ENCODE data around the gene FIBIN.
"Not testable (repeated sequence)": the region's sequence is repeated elsewhere in the genome, so short reads cannot be mapped to it uniquely, and the experiment has no call there.

FIBIN gene

DNA sequence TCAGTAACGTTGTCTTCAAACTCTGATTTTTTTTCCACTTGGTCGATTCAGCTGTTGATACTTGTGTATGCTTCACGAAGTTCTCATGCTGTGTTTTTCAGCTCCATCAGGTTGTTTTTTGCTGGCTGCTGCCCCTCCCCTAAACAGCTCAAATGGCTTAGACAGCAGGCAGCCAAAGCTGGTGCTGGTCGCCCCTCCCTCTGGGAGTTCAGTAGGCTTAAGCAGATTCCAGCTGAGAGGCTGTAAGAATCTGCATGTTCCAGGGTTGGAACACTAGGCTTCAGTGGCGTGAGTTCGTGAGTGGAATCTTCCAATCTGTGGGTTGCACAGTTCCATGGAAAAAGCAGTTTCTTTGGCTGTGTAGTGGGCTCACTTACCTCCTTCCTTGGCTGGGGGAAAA, 10.3 kb upstream of the FIBIN start:
- DNase-seq: no peak

DNA sequence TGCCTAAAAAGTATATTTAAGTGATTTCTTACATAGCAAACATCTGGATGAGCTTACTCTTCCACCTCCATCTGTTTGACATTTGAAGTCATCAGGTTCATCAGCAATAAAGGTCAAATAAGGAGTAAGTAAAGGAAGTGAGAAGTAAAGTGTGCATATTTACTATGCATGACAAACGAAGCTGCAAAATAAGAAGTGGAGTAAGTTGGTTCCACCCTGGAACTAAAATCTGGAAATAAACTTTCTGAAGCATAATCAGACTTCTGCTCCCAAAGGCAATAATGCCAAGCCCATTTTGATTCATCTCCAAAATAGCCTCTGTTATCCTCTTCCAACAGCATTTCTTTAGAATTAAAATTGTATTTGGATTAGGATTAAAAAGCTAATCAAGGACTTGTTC, 8.4 kb upstream of the FIBIN start:
- DNase-seq: no peak

DNA sequence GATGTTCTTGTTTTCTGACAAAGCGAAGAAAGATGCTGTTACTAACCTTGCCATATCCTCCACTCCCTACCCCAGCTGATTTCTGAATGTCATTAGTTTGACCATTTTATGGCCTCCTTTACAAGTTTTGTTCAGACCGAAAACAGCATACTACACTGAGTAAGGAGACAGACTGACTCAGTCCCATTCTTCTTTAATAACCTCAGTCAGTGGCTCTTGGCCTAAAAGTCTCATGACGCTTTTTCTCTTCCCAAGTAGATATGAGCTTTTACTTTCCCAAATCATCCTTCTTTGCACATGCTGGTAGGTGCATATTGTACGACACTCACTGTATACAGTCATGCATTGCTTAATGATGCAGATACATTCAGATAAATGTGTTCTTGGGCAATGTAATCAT, 8.0 kb upstream of the FIBIN start:
- no peak for DNase-seq

DNA sequence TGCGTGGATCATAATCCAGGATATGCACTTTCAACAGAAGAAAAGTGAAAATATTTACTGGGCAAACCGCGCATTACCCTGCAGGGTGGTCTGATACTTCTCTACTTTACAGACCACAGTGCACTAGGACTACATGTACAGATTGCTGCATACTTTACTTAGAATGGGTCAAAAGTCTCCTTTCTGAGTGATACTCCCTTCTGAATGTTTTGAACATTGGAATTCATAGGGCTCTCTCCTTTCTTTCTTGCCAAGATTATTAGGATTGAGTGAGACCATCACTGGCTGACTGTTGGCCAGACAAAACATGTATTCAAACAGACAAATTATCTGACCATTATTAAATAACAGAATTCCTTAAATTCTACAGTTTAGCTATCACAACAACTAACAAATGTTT, 6.6 kb upstream of the FIBIN start:
- no peak for DNase-seq

DNA sequence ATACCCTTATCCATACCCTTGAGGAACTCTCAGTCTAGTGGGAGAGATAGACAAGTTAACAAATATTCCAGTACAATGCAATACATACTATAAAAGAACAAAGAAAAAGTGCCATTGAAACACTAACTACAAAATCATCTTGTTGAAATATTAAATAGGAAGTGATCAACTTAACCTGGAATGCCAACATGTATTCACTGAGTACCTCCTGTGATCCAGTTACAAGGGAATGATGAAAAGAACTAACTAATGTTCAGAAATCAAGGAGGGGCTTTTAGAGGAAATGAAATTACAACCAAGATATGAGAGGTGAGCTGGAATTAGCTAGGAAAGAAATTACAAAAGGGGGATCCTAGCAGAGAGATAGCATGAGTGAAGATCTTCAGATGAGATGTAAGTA, 6.2 kb upstream of the FIBIN start:
- no peak for DNase-seq

DNA sequence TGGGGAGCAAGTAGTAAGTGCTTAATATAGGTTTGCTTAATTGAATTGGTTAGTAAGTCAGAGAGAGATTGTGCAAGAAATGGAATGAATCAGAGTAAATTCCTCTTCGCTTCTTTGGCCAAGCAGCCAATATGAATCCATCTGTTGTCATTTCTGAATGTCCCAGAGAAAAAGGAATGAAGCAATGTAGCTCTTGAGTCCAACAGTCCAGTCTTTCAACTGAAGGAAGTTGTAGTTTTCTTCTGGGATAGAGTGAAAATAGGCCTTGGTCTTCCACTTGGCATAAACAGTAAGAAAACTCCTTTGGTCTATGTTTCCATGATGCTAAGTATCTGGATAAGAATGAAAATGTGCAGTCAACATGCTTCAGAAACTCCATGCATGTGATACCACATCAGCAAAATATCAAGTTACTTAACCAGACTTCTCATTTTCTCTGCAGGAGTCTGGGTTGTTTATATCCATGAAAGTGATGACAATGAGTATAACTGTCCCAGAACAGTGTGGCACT, 1.8 kb upstream of the FIBIN start:
- no peak for DNase-seq

DNA sequence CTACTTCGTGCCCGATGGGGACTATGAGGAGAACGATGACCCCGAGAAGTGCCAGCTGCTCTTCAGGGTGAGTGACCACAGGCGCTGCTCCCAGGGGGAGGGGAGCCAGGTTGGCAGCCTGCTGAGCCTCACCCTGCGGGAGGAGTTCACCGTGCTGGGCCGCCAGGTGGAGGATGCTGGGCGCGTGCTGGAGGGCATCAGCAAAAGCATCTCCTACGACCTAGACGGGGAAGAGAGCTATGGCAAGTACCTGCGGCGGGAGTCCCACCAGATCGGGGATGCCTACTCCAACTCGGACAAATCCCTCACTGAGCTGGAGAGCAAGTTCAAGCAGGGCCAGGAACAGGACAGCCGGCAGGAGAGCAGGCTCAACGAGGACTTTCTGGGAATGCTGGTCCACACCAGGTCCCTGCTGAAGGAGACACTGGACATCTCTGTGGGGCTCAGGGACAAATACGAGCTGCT, 751 bp downstream of the FIBIN start:
- no peak for DNase-seq

DNA sequence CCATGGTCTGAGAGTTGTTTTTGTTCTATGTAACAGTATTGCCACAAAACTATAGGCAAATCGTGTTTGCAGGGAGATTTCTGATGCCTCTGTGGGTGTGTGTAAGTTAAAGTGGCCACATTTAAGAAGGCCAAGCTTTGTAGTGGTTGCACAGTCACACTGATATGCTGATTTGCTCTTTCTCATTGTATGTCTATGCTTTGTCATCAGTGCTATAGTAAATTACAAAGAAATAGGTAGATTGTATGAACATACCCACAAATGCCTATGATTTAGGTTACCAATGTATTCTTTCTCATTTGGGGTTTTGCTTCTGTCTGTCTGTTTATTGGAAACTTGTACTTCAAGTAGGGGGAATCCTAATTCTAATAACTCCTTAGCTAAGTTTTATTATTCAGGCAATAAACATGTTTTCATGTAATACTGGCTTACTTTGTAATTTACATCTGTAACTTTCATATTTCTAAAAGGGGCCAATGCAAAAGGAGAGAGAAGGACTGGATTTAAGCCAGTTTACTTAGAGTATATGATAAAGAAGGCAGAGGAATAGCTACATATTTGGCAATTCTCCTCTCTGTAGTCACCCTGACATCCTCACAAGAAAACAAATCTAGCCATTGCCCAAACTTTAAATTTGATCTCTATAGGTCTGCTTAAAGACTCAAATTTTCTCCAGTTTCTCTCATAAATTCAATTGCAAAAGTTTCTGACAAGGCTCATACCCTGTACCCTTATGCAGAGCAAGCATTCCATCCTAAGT, 2.0 kb downstream of the FIBIN start:
- DNase-seq: no peak

DNA sequence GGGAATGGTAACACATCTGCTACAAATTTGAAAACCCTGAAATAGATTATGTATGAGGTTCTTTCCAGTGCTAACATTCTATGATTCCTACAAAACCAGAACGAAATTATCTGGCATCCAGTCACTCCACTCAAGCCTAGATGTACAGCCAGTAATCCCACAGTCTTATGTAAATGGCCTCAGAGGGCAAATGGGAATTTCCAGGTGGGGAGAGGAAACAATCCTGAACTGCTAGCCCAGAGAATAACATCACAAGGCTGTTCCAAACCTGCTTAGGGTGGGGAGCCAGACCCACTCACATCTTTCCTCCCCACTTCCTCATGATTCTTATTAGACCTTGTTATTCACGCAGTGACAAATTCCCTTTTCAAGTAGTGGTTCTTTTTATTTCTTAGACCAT, 3.5 kb downstream of the FIBIN start:
- no peak for DNase-seq

DNA sequence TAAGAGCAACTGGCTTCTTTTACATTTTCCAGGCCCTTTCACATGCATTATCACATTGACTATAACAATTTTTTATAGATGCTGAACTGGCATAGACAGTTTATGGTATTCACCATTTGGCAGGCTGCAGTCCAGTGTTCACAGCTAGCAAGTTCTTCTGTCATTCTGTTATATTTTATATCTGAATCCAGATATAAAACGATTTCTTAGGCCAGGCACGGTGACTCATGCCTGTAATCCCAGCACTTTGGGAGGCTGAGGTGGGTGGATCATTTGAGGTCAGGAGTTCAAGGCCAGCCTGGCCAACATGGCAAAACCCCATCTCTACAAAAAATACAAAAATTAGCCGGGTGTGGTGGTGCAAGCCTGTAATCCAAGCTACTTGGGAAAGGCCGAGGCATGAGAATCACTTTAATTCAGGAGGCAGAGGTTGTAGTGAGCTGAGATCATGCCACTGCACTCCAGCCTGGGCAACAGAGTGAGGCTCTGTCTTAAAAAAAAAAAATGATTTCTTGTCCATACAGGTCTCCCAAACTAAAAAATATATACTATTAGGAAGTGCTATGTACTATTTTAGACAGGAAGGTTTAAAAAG, 7.3 kb downstream of the FIBIN start:
- not testable (repeated sequence) for DNase-seq

DNA sequence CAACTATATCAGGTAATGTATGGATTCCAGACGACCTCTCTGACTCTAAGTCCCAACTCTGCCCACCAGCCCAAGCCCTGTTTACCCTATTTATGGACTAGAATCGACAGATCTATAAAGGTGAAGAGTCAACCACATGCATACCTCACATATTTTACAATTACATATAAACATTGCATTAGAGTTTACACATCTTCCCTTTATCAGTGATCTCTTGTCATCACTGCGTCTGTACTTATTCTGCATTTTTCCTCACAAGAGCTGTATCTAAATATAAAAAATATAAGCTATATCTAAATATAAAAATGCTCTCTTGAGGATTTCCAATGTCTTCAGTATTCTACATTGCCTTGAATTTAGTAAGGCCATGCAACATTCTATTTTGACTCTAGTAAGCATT, 8.5 kb downstream of the FIBIN start:
- DNase-seq: no peak

DNA sequence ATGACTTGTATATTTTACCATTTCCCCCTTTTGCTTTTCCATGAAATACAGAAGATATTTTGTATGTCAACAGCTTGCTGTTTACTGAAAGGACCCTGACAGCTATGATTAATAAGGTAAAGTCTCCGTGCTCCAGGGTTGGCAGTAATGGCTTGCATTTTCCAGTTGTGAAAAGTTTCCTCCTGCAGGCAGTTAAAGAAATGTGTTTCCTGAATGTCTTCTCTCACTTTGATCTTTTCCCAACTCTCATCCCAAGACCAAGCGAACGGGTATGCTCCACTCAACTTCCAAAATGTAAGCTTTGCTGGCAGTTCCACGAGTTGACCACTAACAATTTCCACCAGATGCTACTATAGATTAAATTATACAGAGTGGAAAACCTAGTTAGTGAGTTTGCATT, 8.9 kb downstream of the FIBIN start:
- no peak for DNase-seq

DNA sequence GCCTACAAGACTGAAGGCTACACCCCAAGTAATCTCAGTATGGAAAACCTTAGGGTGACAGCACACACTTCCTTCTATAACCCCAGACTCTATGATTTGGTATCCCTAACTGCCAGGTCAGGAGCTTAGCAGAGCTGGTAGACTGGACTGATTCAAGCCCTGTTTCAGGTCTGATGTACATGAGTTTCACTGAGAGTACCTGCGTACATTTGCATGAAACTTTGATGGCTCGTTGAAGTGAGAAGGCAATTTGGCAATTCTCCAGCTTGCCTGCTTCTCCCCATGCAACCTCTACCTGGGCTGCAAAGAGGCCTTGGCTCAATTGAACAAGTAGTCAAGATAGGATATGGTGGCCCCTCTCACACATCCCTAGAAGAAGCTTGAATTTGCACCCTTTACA, 10.2 kb downstream of the FIBIN start:
- DNase-seq: no peak

DNA sequence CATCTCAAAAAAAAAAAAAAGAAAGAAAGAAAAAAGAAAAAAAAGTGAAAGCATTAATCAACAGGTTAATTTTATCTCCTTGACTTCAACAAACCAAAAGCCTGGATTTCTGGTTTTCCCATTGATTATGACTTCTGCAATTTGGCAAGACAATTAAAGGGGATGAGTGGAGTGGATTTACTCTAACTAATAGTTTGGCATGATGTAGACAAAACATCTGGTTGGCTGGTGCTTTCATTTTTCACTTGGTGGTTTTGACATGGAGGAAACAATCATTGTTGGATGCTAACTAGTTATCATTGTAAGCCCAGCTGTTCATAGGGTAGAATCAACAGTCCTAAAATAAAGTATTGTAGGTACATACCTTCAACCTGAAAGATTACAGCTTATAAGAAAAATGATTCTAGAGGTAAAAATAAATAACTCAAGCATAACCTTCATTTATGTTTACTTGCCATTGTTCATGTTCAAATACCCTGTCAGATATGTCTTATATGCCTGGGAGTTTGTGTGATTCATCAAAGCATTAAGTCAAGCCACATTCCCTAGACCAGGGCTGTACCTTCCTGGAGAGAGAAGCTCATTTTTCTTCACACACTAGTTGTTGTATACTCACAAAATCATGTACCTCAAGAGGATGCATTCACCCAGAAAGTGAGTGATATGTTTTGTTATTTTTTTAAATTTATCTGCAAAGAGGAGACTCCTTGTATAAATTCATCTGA, 15.1 kb downstream of the FIBIN start:
- DNase-seq: no peak

DNA sequence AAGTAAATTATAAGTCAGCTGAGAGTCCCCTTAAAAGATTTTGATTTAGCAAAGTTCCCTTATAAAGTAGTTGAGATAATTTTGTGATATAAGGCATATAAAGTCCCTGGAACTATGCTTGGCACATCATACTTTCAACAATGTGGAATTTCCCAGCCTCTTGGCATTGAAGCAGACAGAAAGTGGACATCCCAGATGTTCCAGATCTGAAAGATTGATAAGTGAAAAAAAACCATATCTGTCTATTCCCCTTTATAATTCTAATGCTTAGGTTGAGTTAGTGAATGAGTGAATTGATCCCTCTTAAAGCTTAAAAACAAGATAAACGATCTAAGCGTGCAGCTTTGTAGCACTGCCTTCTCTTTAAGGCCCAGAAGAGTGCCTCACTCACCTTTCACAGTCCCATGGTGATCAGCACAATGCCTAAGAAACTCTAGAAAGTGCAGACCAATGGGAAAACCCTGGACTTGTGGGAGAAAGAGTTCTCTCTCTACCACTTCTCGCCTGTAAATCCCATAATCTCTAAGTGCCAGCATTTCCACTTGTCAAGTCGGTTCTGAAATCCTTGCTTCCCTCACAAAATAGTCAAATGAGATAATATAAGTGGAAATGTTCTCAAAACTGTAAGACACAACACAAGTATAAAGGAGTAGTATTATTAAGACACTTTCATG, 17.8 kb downstream of the FIBIN start:
- no peak for DNase-seq

DNA sequence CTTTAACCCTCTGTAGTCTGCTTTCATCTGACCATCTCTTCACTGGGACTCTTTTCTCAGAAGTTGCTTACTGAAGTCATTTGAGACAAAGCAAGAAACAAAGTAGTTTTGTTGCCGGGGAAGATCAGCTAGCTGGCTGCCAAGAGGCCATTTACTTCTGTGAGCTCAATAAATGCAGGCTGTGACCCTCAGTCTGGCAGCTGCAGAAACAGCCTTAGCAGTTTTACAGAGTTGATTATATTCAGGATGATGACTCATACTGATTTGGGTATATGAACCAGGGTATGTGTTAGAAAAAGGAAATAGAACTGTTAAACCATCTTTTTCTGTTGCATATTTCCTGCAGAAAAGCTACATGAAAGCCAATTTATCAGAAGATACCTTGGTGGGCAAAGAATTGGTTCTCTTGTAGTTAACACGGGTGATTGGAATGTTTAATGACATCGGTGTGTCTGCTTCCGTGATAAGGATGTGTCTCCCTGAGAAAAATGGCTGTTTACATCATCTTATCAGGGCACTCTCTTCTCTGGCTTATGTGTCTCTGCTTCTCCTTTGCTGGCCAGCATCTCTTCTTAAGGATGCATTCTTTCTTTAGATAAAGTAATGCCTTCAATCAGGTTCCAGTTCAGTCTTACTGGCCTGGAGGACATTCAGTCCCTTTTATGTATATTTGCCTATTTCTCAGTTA, 18.5 kb downstream of the FIBIN start:
- no peak for DNase-seq

DNA sequence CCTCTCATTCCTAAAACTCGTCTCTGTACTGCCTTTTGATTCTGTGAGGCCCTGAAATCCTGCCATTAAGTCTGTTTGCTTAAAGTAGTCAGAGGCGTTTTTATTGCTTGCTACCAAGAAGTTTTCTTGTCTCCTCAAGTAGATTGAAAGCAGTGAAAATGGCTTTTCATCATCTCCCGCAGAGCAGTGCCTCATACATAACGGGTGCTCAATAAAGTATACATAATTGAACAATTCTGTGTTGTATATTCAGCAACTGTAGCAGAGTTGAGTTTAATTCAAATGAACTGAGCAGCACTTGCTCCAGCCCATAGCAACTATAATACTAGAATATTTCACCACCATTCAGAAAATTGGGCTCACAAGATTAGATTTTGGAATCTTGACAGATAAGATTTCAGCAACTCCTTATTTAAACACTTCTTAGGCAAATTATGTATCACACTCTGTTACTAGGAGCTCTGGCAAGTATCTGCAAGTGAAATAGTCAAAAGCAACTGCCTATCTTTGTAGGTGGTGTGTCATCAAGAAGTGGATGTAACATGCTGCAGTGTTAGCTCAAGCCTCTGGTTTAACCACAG, 20.0 kb downstream of the FIBIN start:
- no peak for DNase-seq

DNA sequence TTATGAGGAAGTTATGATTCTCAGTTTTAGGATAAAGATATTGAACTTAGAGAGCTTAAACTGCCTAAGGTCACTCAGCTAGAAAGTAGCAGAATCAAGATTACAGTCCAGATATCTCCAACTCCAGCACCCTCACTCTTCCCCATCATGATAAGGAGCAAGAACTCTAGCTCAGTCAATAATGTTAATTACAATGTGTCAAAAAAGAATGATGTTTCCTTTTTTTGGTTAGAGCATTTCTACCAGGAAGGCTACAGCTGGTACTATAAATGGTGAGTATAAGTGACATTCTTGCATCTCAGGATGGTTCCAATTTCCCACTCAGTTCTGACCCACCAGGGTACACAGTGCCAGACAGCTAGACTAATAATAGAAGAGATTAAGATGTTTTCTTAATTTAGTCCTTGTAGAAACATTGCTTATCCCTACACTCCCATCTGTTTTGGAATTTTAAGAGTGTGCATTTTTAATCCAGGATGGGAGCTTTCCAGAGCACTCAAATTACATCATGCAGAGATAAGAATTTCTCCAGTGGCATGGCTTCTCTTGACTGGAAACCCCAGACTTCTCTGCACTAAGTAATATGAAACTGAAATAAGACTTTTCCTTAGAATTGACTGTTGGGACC, 25.1 kb downstream of the FIBIN start:
- no peak for DNase-seq

DNA sequence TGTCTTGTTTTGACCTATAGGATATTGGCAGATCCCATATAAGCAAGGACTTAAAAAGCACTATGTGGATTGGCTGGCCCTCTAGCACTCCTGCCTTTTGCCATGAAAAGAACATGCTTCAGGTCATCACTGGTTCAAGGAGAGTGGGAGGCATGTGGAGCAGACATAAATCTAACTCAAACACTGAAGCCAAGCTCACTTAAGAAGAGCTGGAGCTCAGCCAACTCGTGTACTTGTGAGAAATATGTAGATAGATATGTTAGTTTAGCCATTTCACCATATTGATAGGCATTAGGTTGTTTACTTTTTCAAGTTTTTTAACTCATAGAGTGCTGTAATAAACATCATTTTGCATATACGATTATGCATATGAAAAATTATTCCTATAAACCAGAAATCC, 26.8 kb downstream of the FIBIN start:
- DNase-seq: no peak

DNA sequence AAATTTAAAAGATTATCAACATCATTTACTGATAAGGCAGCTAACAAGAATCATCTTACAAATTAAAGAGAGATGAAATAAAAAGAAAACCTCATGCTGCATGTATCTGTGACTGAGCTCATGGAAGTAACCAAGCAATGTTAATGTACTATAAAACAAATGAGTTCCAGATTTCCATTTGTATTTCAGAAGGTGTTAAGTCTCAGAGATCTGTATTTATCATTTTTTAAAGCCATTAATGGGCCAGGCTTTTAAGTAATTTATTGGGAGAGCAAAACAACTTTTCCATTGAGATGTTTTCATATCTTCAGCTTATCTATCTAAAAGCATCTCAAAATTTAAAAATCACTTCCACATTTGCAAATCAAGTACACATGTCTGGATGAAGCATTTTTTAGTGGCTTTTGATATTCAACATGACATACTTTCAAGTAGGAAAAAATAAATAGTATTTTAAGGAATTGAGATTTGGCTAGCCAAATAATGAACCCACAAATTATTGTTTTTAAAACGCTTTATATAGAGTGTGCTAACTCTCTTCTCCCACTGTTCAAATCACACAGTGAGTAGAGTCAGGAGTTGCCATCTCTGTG, 28.8 kb downstream of the FIBIN start:
- DNase-seq: no peak

DNA sequence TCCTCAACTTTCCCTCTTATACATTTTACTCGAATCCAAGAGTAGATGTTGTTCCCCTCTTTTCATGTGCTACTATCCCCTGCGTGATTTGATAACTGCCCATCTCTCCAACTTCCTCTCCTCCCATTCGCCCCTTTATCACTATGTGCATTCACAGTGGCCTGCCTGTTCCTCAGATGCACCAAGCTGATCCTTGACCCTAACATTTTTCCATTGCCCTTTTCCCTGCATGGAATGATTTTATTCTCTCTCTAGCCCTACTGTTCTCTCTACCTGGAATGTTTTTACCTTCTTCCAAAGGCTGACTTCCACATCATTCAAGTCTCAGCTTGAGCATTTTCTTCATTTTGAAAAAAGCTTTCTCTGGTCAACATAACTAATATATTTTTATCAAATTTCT, 31.0 kb downstream of the FIBIN start:
- no peak for DNase-seq
